ELF-1 (cell line): ENCODE measurements around the gene PKM.

ENCODE experiments used
- DNase-seq: peaks from one replicate; pipeline ENCODE4 v3.0.0-alpha.2; 2016; ENCODE audit warnings: low read depth, low spot score

PKM gene

DNA sequence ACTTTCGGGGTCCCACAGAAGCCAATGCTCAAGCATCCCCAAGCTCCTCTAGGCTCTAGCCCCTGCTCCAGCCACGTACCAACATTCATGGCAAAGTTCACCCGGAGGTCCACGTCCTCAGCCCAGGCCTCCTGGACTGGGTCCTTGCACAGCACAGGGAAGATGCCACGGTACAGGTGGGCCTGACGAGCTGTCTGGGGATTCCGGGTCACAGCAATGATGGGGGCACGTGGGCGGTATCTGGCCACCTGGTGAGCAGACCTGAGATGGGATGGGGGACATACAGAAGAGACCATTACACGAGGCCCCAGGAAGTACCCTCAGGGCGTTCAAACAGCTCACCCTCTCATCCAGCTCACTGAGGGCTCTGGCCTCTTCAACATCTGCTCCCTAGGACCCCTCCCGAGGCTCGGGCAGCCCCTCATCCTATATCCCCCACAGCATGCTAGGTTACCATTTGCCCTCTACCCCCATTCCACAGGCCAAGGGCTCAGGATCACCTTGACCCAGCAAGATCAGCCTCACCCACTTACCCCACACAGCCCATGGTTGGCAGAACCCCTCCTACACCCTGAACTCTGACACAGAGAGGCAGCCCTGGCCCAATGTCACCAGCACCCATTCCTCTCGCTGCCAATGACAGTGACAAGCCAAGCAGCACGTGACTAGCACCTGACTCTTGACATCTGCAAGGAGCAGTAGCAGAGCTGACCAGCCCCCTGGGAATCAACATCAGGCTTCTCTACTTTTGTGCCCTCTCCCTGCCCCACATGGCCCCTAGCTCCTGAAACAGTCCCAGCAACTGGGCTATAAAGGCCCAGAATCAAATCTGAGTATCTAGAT, 30.4 kb downstream of the PKM start:
- no peak for DNase-seq

DNA sequence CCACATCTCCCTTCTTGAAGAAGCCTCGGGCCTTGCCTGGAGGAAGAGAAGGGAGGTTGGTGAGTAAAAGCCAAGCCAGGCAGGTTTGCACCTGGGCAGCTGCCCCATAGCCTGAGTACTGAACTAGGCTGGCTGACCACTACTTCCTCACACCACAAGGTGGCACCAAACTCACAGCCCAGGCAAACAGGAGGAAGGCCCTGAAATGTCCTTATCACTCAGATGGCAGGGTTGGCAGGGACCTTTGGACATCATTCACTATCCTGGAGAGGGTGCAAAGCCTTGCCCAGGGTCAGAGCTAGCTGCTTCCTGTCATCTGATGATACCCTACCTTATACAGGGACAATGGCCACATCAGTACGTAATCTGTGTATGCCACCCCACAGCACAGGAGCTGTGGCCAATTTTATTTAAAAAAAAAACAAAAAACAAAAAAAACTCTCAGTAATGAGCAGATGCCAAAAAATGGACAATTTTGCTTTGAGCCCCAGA, 31.2 kb downstream of the PKM start:
- peak; percentile 89 for DNase-seq

DNA sequence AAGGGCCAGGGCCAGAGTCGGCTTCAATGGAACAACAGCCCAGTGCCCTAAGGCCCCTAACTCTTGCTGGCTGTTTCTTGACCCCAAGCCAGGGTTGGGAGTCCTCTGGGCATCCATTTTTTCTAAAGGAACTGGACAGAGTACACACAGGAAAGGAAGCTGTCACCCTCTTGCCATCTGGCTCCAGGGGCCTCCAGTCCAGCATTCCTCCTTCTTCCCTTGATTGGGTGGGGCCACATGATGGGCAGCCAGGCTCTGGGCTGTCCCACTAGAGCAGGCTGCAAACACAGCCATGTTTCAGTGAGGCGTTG, 31.8 kb downstream of the PKM start:
- no peak for DNase-seq

DNA sequence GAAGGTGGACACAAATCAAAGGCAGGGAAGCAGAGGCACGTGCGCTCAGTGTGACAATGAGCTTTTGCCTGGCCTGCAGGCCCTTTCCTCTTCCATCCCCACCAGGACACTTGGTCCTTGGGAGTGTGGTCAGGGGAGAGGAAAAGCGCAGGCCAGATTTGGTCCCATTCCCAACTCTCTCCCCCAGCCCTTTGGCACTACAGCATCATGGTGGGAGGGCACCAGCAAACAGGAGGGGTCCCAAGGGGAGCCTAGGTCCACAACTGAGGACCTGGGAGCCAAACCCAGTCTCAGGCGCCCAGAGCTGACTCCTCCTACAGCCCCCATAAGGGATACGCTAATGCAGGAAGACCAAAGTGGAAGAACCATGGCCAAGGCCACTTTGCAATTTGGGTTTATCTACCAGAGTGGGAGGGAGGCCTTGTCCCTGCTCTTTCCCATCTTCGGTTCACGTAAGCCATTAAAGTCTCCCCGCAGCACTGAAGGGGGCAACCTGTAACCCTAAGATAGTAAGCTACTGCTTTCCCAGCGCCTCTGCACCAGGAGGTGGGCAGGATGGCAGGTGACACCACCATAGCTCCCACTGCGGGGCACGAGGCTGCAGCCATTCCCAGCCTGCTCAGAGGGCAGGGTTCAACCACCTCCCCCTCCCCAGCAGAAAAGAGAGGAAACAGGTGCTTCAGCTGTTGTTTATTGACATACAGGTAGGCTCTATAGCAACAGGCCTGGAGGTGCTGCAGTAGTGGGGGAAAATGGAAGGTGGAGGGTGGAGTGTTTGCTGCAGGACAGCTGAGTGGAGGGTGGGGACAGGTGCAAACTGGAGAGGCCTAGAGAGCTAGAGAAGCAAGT, 32.4 kb downstream of the PKM start:
- no peak for DNase-seq

DNA sequence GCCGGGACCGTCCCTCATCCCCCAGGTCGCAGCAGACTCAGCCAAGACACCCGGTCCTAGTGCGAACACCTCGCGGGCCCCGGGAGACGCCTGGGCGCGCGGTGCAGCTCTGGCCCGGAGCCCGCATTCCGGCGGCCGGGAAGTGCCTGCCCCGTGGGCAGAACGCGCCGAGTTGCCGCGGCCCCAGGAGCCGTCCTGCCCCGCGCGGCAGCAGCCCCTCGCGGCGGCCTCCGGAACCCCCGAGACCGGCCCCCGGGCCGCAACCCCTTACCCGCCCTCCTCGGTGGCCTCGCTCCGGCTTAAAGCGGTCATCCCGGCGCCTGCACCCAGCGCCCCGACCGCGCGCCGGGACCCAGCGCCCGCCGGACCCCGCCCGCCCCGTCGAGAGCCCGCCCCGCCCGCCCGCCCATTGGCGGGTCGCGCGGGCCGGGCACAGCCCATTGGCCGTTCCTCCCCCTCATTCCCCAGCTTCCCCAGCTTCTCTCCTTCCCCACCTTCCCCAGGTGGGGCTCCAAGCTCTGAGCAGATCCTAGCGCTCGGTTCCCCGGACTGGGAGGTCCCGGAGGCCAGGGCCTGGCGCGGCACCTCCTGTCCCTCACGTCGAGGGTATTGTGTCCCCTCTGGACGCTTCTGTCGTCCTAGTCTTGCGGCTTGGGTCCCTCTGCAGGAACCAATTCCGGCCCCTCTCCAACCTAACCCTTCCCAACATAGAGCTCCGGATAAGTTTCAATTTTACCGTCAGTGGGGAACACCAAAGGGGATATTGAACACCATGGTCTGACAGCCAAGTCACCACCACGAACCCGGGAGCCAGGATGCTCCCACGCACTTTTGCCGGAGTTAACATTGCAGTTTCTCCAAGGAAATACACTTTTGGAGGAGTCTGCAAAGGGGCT, 33.3 kb downstream of the PKM start, which contains the start of gene GRAMD2A:
Gene GRAMD2A (minus strand): TSS at position 328 of the 896 bp plus-strand sequence.
- DNase-seq: peak; percentile 75

DNA sequence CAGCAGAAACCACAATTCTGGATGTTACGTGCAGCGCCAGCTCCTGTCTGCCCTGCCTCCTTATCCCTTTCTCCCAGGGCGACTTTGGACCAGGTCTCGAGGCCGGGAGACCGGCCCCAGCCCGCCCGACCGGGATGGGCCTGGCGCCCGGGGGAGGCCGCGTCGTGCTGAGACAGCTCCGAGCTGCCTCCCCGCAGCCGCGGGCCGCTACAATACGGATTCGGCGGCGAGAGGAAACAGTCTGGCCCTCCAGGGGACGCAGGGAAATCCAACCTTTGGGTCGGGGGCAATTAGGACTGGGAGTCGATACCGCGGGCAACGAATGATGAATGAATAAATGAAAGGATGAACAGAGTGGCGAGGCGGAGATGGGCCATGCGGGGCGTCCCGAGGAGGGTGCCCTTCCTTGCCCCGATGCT, 33.9 kb downstream of the PKM start:
- peak; percentile 50 for DNase-seq

DNA sequence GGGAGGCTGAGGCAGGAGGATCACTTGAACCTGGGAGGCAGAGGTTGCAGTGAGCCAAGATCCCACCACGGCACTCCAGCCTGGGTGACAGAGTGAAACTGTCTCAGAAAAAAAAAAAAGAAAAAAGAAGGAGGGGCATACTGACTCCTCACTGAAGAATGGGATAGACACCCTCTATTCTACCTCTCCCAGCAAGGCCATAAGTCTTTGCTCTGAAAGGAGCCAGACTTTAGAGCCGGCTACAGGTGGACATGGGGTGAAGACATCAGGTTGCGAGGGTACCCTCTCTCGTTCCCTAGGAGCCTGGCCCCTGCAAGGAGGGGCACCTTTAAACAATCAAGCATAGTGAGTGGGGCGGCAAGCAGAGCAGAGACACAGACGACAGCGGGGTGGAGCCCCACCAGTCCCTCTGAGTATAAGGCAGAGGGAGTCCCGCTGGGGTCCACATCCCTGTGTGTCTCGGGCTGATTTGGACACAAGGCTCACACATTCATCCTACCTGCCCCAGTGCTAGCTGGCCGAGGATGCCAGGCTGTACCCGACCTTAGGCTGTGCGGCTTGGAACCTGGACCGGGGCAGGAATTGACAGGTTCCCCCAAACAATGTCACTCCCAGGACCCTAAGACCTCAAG, 34.5 kb downstream of the PKM start:
- DNase-seq: no peak

DNA sequence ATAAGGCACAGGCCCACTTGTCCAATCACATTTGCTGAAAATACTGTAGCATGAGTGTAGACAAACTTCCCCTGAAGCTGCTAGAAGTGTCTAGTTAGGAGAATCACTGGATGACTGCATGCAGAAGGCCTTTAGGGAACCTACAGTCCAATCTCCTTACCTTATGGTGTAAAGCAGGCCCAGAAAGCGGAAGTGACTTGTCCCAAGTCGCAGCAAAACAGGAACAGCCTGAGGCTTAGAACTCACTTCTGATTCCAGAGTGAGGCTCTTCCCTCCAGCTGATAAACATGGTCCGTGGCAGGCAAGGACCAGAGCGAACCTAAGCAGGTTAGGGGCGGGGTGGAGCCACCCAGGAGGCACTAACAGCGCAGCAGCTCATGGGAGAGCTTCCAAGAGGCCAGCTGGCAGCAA, 35.9 kb downstream of the PKM start:
- DNase-seq: peak; percentile 87

DNA sequence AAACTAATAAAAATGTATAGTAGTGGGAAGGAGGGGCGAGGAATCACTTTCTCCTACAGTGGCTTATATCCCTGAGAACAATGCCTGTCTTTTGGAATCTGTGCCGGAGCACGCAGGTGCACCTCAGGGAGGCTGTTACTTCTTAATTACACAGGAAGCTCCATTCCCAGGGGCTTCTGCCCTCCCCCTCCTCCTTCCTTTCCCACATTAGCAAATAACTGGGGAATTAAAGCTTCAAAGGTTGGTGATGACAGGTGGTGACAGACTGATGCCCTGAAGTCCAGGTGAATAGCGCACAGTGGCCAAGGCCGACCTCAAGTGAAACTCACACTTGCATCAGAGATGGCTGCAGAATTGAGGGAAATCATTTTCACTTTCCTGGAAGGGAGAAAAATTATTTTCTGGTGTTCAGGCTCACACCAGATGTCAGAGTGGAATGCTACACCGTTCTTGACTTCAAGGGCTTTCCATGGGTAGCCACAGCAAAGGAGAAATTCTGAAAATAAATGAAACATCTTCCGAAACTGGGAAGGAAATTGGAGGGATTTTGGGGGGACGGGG, 37.1 kb downstream of the PKM start:
- no peak for DNase-seq

DNA sequence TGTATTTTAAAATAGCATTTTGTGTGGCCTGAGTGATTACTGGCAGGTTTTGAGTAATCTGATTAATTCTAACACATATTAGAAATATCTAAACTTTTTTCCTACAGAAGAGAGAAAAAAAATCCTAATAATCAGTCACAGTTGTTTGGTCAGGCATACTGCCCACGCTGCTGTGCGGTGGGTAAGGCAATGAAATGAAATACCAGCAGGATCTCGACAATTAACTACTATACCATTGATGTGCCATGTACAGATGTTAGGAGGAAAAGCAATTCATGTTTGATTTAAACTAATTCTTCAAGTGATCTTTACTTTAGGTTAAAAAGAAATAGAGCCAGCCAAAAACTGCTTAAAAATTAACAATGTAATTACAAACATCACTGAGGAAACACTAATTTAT, 38.6 kb downstream of the PKM start:
- DNase-seq: no peak

DNA sequence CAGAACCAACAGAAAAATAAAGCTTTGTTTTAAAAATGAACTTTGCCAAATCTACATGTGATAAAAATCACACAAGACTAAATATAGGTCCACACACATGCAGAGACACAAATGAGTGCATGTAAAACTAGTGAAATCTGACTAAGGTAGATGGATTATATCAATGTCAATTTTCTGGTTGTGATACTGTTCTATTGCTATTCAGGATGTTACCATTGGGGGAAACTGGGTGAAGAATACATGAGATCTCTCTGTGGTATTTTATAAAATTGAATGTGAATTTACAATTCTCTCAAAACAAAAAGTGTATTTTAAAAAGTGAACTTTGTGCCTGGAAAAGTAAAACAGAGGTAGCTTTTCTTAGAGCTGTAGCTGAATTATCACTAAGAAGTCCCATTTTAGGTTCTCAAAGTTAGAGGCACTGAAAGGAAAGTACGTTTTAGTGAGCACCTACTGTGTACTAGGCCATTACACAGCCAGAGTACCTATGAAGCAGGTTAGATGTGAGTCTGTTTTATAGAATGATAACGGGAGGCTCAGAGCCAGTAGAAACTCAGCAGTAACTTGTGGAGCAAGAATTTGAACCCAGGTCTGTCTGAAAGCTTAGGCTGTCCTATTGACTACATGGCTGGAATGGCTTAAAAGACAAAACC, 41.6 kb downstream of the PKM start:
- DNase-seq: no peak

DNA sequence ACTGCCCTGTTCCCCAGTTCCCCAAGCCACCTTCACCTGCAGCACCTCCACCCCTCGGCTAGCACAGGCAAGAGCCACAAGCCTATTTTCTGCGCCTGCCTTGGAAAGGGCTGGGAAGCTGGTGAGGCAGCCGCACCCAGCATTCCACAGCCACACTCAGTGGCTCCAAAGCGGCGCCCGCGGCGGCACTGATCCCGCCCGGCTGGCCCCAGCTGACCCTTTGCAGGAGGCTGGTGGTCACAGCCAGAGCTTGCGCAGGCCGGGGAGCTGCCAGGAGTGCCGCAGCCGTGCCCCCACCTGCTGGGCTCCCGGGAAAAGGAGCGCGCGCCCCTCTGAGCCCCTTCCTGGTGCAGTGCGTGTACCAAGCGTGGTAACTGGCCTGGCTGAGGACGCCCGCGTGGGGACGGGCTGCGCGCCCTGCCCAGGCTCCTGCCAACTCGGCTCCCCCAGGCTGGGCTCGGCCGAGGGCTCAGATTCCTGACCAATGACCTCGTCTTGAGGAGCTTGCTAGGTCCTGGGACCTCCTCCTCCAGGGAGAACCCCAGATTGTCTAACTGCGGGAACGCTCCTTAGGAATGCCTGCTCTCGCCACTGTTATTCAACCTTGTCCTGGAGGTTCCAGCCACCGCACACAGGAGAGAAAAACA, 46.7 kb downstream of the PKM start:
- DNase-seq: peak; percentile 94

DNA sequence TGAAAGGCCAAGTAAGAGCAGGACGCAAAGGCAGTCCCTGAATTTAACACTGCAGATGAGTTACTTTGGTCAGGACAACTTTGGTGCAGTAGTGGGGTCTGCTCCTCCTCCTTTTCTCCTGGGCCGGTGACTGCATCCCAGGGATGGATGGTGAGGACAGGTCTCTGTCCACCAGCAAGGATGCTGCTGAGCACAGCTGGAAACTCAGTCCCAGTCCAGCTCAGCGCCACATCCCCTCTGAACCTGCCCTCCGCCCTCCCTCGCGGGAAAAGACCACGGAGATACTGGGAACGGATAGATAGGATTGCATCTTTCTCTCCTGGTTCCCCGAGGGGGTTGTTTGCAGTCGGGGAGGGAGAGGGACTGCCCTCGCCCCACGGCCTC, 47.2 kb downstream of the PKM start:
- DNase-seq: no peak

DNA sequence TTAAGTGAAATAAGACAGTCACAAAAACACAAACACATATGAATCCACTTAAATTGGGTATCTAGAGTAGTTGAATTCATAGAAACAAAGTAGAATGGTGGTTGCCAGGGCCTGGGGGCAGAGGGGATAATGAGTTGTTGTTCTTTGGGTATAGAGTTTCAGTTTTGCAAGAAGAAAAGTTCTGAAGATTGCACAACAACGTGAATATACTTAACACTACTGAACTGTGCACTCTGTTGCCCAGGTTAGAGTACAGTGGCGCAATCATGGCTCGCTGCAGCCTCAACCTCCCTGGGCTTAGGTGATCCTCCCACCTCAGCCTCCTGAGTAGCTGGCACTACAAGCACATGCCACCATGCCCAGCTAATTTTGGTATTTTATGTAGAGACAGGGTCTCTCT, 48.3 kb downstream of the PKM start:
- no peak for DNase-seq

DNA sequence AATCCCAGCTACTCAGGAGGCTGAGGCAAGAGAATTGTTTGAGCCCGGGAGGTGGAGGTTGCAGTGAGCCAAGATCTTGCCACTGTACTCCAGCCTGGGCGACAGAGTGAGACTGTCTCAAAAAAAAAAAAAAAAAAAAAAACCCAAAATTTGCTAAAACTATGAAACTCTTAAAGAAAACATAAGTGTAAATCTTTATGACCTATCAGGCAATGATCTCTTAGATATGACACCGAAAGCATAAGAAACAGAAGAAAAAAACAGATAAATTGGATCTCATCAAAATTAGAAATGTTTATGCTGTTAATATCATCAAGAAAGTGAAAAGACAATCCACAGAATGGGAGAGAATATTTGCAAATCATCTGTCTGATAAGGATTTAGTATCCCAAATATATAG, 48.7 kb downstream of the PKM start:
- DNase-seq: no peak

DNA sequence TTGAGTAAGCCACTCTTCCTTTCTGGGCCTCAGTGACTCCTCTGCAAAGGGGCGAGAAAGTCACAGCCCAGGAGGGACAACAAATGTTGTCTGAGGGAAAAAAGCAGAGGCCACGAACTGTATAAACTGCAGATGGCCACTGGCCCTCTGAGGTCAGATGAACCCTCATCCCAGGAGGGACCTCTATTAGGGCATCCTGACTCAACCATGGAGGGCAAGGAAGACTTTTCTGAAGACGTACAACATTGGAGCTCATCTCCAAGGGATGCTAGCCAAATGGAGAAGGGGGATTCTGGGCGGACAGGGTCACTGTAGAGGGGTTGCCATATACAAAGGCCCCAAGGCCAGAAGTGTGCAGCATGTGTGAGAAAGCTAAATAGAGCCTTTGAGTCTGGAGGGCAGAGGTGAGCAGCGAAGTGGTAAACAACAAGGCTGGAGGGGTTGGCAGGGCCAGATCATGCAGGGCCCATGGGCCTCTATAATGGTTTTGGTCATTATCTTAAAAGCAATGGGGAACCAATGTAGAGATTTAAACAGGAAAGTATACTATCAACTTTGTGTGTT, 50.1 kb downstream of the PKM start:
- no peak for DNase-seq

DNA sequence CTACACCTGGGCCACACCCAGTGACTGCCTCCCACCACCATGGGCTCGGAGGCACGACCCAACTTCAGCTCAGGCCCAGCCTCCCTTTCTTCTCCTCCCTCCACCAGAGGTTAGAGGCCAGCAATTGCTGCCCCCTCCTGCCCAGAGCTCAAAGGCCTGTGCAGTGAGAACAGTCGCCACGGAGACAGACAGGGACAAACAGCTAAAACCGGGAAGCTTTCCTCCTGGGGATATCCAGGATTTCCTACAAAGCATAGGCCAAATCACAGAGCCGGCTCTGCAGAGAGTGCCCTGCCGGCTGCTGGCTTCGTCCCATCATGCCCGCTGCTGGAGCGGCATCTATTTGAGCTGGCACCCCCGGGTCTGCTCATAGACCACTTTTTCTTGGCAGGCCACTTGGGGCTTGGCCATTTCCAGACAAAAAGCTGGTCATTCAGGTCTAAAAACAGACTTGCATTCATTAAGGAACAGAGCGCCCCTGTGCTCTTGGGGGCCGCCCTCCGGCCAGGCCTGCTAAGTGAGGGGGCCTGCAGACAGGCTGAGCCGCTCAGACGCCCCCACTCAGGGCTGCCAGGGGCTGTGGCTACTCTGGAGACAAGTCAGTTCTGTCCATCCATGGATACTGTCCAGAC, 50.9 kb downstream of the PKM start:
- DNase-seq: no peak

DNA sequence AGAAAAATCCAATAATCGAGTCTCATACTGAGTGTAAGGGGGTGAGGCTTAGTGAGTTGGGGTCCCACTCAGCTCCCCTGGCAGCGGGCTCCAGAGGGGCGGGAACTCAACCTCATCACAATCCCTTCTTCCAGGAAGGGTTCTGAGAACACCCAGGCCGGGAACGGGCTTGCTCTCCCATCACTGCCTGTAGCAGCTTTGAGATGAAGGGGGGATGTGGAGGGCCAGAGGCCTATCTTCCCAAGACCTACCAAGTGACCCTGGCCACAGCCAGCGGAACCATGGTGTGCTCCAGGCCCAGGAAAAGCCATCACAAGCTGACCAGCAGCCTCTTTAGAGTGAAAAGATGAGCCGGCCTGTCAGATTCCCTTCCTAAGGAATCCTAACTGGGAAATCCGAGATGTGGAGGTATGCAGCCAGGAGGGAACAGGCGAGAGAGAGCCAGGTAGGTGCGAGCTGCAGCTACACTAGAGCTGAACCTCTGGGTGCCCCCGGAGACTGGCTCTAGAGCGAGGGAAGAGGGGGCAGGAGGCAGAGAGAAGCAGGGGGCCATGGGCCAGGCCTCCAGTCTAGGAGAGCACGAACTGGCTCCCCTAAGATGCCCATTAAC, 51.9 kb downstream of the PKM start:
- DNase-seq: no peak

DNA sequence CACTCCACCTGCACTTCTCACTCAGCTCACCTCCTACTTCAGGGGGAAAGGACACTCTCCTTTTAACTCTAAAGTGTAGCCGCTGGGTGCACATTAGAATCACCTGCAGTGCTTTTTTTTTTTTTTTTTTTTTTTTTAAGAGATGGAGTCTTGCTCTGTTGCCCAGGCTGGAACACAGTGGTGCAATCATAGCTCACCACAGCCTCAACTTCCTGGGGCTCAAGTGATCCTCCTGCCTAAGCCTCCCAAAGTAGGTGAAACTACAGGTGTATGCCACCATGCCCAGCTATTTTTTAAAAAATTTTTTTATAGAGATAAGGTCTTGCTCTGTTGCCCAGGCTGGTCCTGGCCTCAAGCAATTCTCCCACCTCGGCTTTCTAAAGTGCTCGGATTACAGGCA, 54.2 kb downstream of the PKM start:
- no peak for DNase-seq
